Hepatocyte (in vitro differentiated cells): ENCODE measurements around the gene CEP112.

ENCODE experiments used
- CTCF ChIP-seq: fragments of 200-600 bp; sonication (generic); IDR thresholded peaks from 2 replicates; pipeline ENCODE4 v1.5.1; 2016; ENCODE audit warnings: antibody characterized with exemption, mild to moderate bottlenecking; ENCODE audit not compliant: poor library complexity
- EZH2 ChIP-seq: fragments of 200-600 bp; sonication (generic); IDR thresholded peaks from 2 replicates; pipeline ENCODE4 v1.6.1; 2016; ENCODE audit warnings: antibody characterized with exemption, mild to moderate bottlenecking, borderline replicate concordance
- EZH2phosphoT487 ChIP-seq: fragments of 200-600 bp; sonication (generic); IDR thresholded peaks from one replicate; pipeline ENCODE4 v1.6.1; 2018; ENCODE audit warnings: antibody characterized with exemption, mild to moderate bottlenecking, low read depth, moderate library complexity; ENCODE audit not compliant: unreplicated experiment, severe bottlenecking

- TF ChIP-seq CTCF (no peak), EZH2phosphoT487 (no peak), EZH2 (no peak)
Observed at GRCh38 chr17:65917560-65917959, 274.4 kb downstream of the CEP112 start.
